ENCODE data around the gene STX17.

- TF ChIP-seq CTCF (IDR thresholded peaks at IDR 0.05 in 8 of 11, conservative IDR thresholded peaks at IDR 0.05 in 3 of 11): no peak
- no peak for TF ChIP-seq POLR2AphosphoS5 (IDR thresholded peaks at IDR 0.05)
Observed at GRCh38 chr9:99859243-99859980, 47.0 kb upstream of the STX17 start.

Measured in spleen (tissue), 7 donors.